Osteocyte (in vitro differentiated cells): Measurements from ENCODE around the gene COPS3. TPM values are rescaled to one million over a fixed set of nuclear protein-coding genes. Genes with fewer than 3 reads are reported as not detected.

Experiments used
- DNase-seq: peaks from one replicate; pipeline ENCODE4 v3.0.0; 2021; ENCODE audit warnings: mixed read lengths; ENCODE audit not compliant: unreplicated experiment; ENCODE audit errors: extremely low spot score
- H3K27ac Mint-ChIP-seq: one replicate; pipeline ENCODE4 v1.8.0; 2021; ENCODE audit warnings: mild to moderate bottlenecking, mixed read lengths; ENCODE audit not compliant: unreplicated experiment
- H3K27me3 Mint-ChIP-seq: one replicate; pipeline ENCODE4 v1.8.0; 2021; ENCODE audit warnings: mixed read lengths; ENCODE audit not compliant: unreplicated experiment
- H3K36me3 Mint-ChIP-seq: one replicate; pipeline ENCODE4 v1.8.0; 2021; ENCODE audit warnings: mixed read lengths; ENCODE audit not compliant: unreplicated experiment
- H3K4me1 Mint-ChIP-seq: one replicate; pipeline ENCODE4 v1.8.0; 2021; ENCODE audit warnings: mixed read lengths; ENCODE audit not compliant: unreplicated experiment
- H3K4me3 Mint-ChIP-seq: one replicate; pipeline ENCODE4 v1.8.0; 2021; ENCODE audit warnings: mild to moderate bottlenecking, moderate library complexity, mixed read lengths; ENCODE audit not compliant: unreplicated experiment
- H3K9me3 Mint-ChIP-seq: one replicate; pipeline ENCODE4 v1.8.0; 2021; ENCODE audit warnings: mixed read lengths; ENCODE audit not compliant: unreplicated experiment
- total RNA-seq: library from RNA; stranded (reverse); gene quantifications from 2 replicates; pipeline ENCODE4 v1.2.1, GENCODE V29; 2021
- TF ChIP-seq, protein P1 (sequence below): fragments of 200-600 bp; sonication (generic); IDR thresholded peaks from 2 replicates; pipeline ENCODE4 v1.5.0; 2021; ENCODE audit warnings: antibody characterized with exemption, mild to moderate bottlenecking, moderate library complexity

The COPS3 gene
- total RNA-seq, 1 donor from 2014 or later, result 55.9 TPM

DNA sequence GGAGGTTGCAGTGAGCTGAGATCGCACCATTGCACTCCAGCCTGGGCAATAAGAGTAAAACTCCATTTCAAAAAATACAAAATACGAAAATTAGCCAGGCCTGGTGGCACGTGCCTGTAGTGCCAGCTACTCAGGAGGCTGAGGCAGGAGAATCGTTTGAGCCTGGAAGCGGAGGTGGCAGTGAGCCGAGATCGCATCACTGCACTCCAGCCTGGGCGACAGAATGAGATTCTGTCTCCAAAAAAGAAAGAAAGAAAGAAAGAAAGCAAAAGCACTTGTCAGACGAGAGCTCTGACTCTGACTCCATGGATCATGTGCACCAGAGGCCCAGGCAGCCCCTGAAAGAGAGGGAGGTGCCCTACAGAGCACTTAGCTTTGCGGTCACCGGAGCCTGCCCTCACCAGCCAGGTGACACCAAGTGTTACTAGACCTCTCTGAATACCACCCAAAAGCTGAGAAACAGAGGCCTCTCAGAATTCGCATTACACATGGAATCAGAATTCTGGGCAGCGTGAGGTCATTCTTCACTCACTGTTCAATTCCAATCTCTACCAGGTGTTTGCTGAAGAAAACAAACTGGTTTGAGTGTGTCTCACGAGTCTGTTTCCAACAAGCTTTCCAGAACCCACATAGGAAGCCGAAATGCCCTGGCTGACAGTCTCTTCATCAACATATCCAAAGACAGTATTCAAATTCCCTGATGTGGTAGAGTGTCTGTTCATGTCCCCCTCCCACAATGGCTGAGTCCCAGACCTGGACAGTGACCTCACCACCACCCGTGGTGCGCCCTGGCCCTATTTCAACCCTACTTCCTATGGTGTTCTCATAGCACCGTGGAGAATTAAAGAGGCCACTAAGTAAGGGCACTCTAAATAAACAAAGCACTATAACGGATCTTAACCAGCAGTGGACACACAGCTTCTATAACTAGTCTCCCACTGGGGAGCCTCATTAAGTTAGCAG, 45.6 kb downstream of the COPS3 start:
- peak overlapping the region; percentile 99 for H3K27ac Mint-ChIP-seq
- DNase-seq, result no peak

DNA sequence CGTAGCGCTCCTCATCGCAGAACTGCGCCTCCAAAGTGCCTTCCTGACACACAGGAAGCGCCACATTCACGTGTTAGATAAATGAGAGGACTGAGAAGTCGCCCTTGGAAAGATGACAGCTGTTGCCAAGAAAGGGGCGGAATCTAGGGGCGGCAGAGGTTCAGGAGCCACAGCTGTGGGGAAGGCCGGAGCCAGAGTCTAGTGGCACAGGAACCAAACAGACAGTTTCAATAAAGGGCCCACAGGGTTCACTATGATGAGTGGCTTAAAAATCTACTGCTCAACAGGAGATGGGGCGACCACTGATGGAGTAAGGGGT, 48.8 kb downstream of the COPS3 start:
- peaks cover 22% of the 10 kb centered on the region for H3K4me1 Mint-ChIP-seq
- H3K4me3 Mint-ChIP-seq, result no peak overlapping the region
- no peak overlapping the region for H3K27ac Mint-ChIP-seq
- no peak for DNase-seq
- H3K36me3 Mint-ChIP-seq, result peaks cover 34% of the 10 kb centered on the region
- no peaks in the 10 kb centered on the region for H3K27me3 Mint-ChIP-seq
- TF ChIP-seq, protein P1, sequence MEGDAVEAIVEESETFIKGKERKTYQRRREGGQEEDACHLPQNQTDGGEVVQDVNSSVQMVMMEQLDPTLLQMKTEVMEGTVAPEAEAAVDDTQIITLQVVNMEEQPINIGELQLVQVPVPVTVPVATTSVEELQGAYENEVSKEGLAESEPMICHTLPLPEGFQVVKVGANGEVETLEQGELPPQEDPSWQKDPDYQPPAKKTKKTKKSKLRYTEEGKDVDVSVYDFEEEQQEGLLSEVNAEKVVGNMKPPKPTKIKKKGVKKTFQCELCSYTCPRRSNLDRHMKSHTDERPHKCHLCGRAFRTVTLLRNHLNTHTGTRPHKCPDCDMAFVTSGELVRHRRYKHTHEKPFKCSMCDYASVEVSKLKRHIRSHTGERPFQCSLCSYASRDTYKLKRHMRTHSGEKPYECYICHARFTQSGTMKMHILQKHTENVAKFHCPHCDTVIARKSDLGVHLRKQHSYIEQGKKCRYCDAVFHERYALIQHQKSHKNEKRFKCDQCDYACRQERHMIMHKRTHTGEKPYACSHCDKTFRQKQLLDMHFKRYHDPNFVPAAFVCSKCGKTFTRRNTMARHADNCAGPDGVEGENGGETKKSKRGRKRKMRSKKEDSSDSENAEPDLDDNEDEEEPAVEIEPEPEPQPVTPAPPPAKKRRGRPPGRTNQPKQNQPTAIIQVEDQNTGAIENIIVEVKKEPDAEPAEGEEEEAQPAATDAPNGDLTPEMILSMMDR, result no peak
- H3K9me3 Mint-ChIP-seq, result no peaks in the 10 kb centered on the region

More for the DNA sequence above, 45.6 kb downstream of the COPS3 start:
- H3K4me1 Mint-ChIP-seq, result peaks cover 35% of the 10 kb centered on the region
- peaks cover 15% of the 10 kb centered on the region for H3K36me3 Mint-ChIP-seq
- H3K9me3 Mint-ChIP-seq, result no peaks in the 10 kb centered on the region
- TF ChIP-seq, protein P1, result no peak
- H3K4me3 Mint-ChIP-seq, result peak overlapping the region; percentile 98
- H3K27me3 Mint-ChIP-seq, result no peaks in the 10 kb centered on the region

DNA sequence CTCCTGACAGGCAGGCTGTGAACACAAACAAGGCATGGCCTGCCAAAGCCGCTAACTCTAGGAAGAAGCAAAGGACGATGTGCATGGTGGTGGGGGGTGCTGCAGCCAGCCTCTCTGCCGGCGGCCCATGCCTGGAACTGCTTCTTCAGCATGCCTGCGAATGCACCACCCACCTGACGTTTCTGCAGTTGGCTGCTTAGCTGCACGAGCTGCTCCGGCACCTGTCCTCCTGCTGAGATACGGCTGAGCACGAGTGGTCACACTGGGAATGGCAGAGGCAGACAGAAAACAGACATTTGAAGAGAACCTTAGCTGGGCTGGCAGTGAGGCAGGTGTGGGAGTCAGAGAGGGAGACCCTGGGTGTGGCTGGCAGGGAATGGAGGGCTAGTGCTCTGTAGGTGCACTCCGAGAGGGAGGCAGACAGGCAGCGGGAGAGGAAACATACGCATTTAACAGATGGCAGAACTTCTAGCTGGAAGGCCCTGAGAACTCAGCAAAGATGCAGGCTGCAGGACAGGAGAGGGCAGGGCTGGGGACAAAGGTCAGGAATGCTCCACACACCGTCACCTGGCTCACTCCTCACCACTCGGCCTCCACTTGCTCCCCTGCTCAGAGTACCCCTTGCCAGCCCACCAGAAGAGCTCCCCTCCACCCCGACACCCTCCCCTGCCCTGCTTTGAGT, 49.3 kb downstream of the COPS3 start:
- no peak for DNase-seq
- H3K36me3 Mint-ChIP-seq, result peaks cover 34% of the 10 kb centered on the region
- H3K4me3 Mint-ChIP-seq, result no peak overlapping the region
- peaks cover 21% of the 10 kb centered on the region for H3K4me1 Mint-ChIP-seq
- no peaks in the 10 kb centered on the region for H3K9me3 Mint-ChIP-seq
- no peak overlapping the region for H3K27ac Mint-ChIP-seq
- H3K27me3 Mint-ChIP-seq, result no peaks in the 10 kb centered on the region
- TF ChIP-seq, protein P1, result no peak

DNA sequence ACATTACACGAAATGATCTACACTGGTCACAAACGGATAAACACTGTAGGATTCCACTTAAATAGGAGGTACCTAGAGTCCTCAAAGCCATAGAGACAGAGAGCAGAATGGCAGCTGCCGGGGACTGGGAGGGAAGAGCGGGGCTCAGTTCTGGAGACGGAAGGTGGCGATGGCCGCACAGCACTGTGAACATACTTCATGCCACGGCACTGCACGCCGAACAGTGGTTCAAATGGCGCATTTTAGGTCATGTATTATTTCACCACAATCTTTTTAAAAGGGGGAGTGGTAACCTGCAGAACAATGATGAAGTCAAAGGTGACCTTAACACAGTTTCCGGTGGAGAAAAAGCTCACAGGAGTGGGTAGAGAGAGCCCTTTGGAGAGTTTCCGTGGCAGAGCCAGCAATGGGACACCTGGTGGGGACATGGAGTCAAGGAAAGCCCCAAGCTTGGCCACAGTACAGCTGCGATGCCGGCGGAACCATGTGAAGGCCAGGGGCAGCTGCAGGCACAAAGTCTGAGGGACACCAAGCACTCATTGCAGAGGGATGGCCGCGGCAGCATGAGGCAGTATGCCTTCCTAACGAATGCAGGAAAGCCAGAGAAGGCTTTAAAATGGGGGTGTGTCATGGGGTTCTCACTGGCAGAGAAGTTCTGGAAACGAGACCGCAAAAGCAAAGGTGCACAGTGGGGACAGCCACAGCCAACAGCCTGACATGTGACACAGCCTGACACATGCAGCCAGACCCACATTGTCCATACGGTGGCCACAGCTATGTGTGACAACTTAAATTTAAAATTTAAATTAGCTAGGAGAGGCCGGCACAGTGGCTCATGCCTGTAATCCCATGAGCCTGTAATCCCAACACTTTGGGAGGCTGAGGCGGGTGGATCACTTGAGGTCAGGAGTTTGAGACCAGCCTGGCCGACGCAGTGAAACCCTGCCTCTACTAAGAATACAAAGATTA, 51.3 kb downstream of the COPS3 start:
- no peak overlapping the region for H3K4me3 Mint-ChIP-seq
- TF ChIP-seq, protein P1, result no peak
- no peak overlapping the region for H3K27ac Mint-ChIP-seq
- peaks cover 43% of the 10 kb centered on the region for H3K36me3 Mint-ChIP-seq
- H3K27me3 Mint-ChIP-seq, result no peaks in the 10 kb centered on the region
- no peaks in the 10 kb centered on the region for H3K9me3 Mint-ChIP-seq
- DNase-seq, result no peak
- H3K4me1 Mint-ChIP-seq, result peaks cover 10% of the 10 kb centered on the region
